Calu3 (cell line): ENCODE measurements around the gene MMRN1. TPM values are rescaled to one million over a fixed set of nuclear protein-coding genes. Genes with fewer than 3 reads are reported as not detected.

ENCODE experiments used
- BruUV-seq: library from RNA; stranded (reverse); fragments of 400-500 nt; replicated peaks from 2 replicates; lab custom pipeline; 2021; lab: Mats Ljungman, UMichigan
- CTCF ChIA-PET: fragments of 300-600 bp; sonication (Branson Sonifier 250); formaldehyde crosslinking; loops from one replicate; lab custom pipeline; 2022; ENCODE audit warnings: antibody characterized with exemption; lab: Charles Lee
- DNase-seq: peaks from one replicate; pipeline ENCODE4 v3.0.0; 2022
- H3K27ac Mint-ChIP-seq: one replicate; pipeline ENCODE4 v1.8.0; 2022; ENCODE audit warnings: mixed read lengths; ENCODE audit not compliant: unreplicated experiment
- H3K27me3 Mint-ChIP-seq: one replicate; pipeline ENCODE4 v1.8.0; 2022; ENCODE audit warnings: mixed read lengths; ENCODE audit not compliant: unreplicated experiment
- H3K36me3 Mint-ChIP-seq: one replicate; pipeline ENCODE4 v1.8.0; 2022; ENCODE audit warnings: mild to moderate bottlenecking, moderate library complexity, mixed read lengths; ENCODE audit not compliant: insufficient read depth, unreplicated experiment
- H3K4me1 Mint-ChIP-seq: one replicate; pipeline ENCODE4 v1.8.0; 2022; ENCODE audit warnings: mild to moderate bottlenecking, low read depth, mixed read lengths; ENCODE audit not compliant: unreplicated experiment
- H3K4me3 Mint-ChIP-seq: one replicate; pipeline ENCODE4 v1.8.0; 2022; ENCODE audit warnings: mild to moderate bottlenecking, low read depth, moderate library complexity, mixed read lengths; ENCODE audit not compliant: unreplicated experiment
- H3K9me3 Mint-ChIP-seq: one replicate; pipeline ENCODE4 v1.8.0; 2022; ENCODE audit warnings: low read depth, mixed read lengths; ENCODE audit not compliant: unreplicated experiment
- intact Hi-C: fragments of 100-400 bp; cut with micrococcal nuclease; formaldehyde crosslinking; loops from one replicate; pipeline ENCODE4 v1.10.0; 2022; ENCODE audit not compliant: unreplicated experiment
- total RNA-seq: library from RNA; stranded (reverse); gene quantifications from 2 replicates; pipeline ENCODE4 v1.2.3, GENCODE V29; 2022
- TF ChIP-seq, protein P1 (sequence below): fragments of 200-600 bp; IDR thresholded peaks from one replicate; pipeline ENCODE4 v1.8.0; 2022; ENCODE audit warnings: antibody characterized with exemption; ENCODE audit not compliant: unreplicated experiment

MMRN1 gene
- total RNA-seq, 1 experiment from 2014 or later, result not detected

DNA sequence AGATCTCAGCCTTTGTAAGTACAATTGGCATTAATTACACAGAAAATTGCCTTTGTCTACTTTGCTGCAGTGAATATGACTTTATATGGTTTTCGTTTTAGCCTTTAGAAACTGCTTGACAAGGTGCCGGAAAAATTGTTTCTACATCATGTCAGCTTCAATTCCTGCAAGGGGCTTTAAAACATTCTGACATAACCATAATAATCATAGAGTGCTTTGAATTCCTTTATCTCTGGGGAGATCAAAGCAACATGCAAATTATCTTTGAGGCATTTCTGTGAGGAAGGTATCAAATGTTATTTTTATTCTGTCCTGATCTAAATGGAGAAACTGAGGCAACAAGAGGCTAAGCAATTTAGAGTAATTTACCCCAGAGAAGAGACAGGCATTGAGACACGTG is 57.8 kb downstream of the MMRN1 start:
- CTCF ChIA-PET, result no interaction called here
- Mint-ChIP-seq H3K4me1 (no peaks in the 10 kb centered on the region), H3K27ac (no peak overlapping the region), H3K36me3 (no peaks in the 10 kb centered on the region), H3K4me3 (no peak overlapping the region), H3K9me3 (no peaks in the 10 kb centered on the region), H3K27me3 (no peaks in the 10 kb centered on the region)
- no TSS peak for BruUV-seq
- DNase-seq, result no peak
- TF ChIP-seq, protein P1, sequence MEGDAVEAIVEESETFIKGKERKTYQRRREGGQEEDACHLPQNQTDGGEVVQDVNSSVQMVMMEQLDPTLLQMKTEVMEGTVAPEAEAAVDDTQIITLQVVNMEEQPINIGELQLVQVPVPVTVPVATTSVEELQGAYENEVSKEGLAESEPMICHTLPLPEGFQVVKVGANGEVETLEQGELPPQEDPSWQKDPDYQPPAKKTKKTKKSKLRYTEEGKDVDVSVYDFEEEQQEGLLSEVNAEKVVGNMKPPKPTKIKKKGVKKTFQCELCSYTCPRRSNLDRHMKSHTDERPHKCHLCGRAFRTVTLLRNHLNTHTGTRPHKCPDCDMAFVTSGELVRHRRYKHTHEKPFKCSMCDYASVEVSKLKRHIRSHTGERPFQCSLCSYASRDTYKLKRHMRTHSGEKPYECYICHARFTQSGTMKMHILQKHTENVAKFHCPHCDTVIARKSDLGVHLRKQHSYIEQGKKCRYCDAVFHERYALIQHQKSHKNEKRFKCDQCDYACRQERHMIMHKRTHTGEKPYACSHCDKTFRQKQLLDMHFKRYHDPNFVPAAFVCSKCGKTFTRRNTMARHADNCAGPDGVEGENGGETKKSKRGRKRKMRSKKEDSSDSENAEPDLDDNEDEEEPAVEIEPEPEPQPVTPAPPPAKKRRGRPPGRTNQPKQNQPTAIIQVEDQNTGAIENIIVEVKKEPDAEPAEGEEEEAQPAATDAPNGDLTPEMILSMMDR, result no peak
- intact Hi-C loops, result loop anchor here (5.0 kb wide), 1 partner anchor 75 kb away; no protein-coding TSS in a partner anchor

- CTCF ChIA-PET, result no interaction called here
- intact Hi-C loops, result loop anchor here (5.0 kb wide), 1 partner anchor 72 kb away; no protein-coding TSS in a partner anchor
- BruUV-seq, result no TSS peak
- TF ChIP-seq, protein P1, result no peak
- H3K4me3 Mint-ChIP-seq, result no peak overlapping the region
- no peak overlapping the region for H3K27ac Mint-ChIP-seq
- no peaks in the 10 kb centered on the region for H3K4me1 Mint-ChIP-seq
- no peaks in the 10 kb centered on the region for H3K27me3 Mint-ChIP-seq
- no peaks in the 10 kb centered on the region for H3K9me3 Mint-ChIP-seq
- no peaks in the 10 kb centered on the region for H3K36me3 Mint-ChIP-seq
- DNase-seq, result no peak
Measured at GRCh38 chr4:89954906-89955695, 60.4 kb downstream of the MMRN1 start.

- BruUV-seq, result no TSS peak
- intact Hi-C loops, result no loop called here
Measured at GRCh38 chr4:89957046-89957926, 62.6 kb downstream of the MMRN1 start.

DNA sequence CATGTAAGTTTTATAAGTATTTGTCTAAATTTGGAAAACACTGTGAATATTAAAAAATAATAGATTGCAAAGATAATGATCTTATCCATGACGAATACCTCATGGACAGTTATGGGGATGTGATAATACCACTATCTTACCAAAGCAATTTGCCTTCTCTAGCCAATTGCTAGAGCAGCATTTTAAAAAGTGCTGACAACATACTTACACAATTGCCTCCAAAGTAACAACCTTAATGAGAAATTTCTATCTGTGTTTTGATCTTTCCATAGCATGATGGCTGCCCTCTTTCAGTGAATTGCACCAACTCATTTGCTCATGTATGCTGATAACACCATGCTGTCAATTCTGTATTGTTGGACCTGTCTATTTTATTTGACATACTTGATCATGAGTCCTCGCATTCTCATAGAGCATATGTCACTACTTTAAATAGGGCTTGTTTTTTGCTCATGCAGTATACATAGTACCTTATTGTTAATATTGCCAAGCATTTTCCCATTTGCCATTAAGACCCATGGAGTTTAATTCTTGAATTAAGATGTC is 87.2 kb downstream of the MMRN1 start:
- no peak overlapping the region for H3K27ac Mint-ChIP-seq
- no peaks in the 10 kb centered on the region for H3K9me3 Mint-ChIP-seq
- no peaks in the 10 kb centered on the region for H3K27me3 Mint-ChIP-seq
- no peak overlapping the region for H3K4me3 Mint-ChIP-seq
- CTCF ChIA-PET, result no interaction called here
- TF ChIP-seq, protein P1, result no peak
- no TSS peak for BruUV-seq
- H3K36me3 Mint-ChIP-seq, result no peaks in the 10 kb centered on the region
- no peak for DNase-seq
- H3K4me1 Mint-ChIP-seq, result peaks cover 6% of the 10 kb centered on the region
- intact Hi-C loops, result no loop called here

More at GRCh38 chr4:89957046-89957926, 62.6 kb downstream of the MMRN1 start:
- CTCF ChIA-PET, result interaction anchor here (0.6 kb wide), 1 partner anchor 603 kb away, joined by 3 read pairs; no protein-coding TSS in a partner anchor
- no peaks in the 10 kb centered on the region for H3K36me3 Mint-ChIP-seq
- no peaks in the 10 kb centered on the region for H3K9me3 Mint-ChIP-seq
- no peaks in the 10 kb centered on the region for H3K4me1 Mint-ChIP-seq
- no peak overlapping the region for H3K27ac Mint-ChIP-seq
- DNase-seq, result no peak
- no peaks in the 10 kb centered on the region for H3K27me3 Mint-ChIP-seq
- no peak overlapping the region for H3K4me3 Mint-ChIP-seq
- TF ChIP-seq, protein P1, result no peak
